ENCODE measurements around the gene CLEC1B. TPM values are rescaled to one million over a fixed set of nuclear protein-coding genes. Genes with fewer than 3 reads are reported as not detected.

The CLEC1B gene
- not detected in 5 replicates for total RNA-seq (2022; extraction: Qiagen RNA extraction)

GRCh38 chr12:9999016-9999415 is at the start of gene CLEC1B:
Gene CLEC1B (minus strand): TSS chr12:9999121. CDS start chr12:9999100, 21 bp downstream.

GRCh38 chr12:10030446-10030845 is 31.5 kb upstream of the CLEC1B start, which contains the start of gene CLEC9A:
Gene CLEC9A (plus strand): TSS chr12:10030682. CDS start chr12:10052688, 22,006 bp downstream.

GRCh38 chr12:9971181-9971580 is 27.7 kb downstream of the CLEC1B start, which contains the start of gene CLEC12A:
Gene CLEC12A (plus strand): TSS chr12:9971409. CDS start chr12:9971597, 188 bp downstream.

Other genes starting within 250 kb of the CLEC1B start
- gene CD69, start 238.2 kb downstream of the CLEC1B start, total RNA-seq (2022; extraction: Qiagen RNA extraction), result not detected in 5 replicates
- not detected in 5 replicates for gene KLRF1, start 171.6 kb downstream of the CLEC1B start, total RNA-seq (2022; extraction: Qiagen RNA extraction)
- gene CLEC2B, start 129.8 kb downstream of the CLEC1B start, total RNA-seq (2022; extraction: Qiagen RNA extraction), result 1.00 to 1.4 TPM (median 1.3 TPM) in 5 replicates
- not detected in 5 replicates for gene KLRF2, start 117.6 kb downstream of the CLEC1B start, total RNA-seq (2022; extraction: Qiagen RNA extraction)
- gene CLEC2A, start 66.8 kb downstream of the CLEC1B start, total RNA-seq (2022; extraction: Qiagen RNA extraction), result not detected in 5 replicates
- gene CLEC12A, start 27.7 kb downstream of the CLEC1B start, total RNA-seq (2022; extraction: Qiagen RNA extraction), result not detected in 5 replicates
- gene CLEC12B, start 11.5 kb upstream of the CLEC1B start, total RNA-seq (2022; extraction: Qiagen RNA extraction), result not detected in 5 replicates
- not detected in 5 replicates for gene CLEC9A, start 31.6 kb upstream of the CLEC1B start, total RNA-seq (2022; extraction: Qiagen RNA extraction)
- not detected in 5 replicates for gene CLEC1A, start 99.9 kb upstream of the CLEC1B start, total RNA-seq (2022; extraction: Qiagen RNA extraction)
- gene CLEC7A, start 131.1 kb upstream of the CLEC1B start, total RNA-seq (2022; extraction: Qiagen RNA extraction), result not detected in 5 replicates
- 0.71 to 1.4 TPM (median 1.3 TPM) in 5 replicates for gene OLR1, start 173.0 kb upstream of the CLEC1B start, total RNA-seq (2022; extraction: Qiagen RNA extraction)
- 0.05 to 0.25 TPM (median 0.19 TPM) in 4 of 5 replicates, not detected in the other for gene TMEM52B, start 179.9 kb upstream of the CLEC1B start, total RNA-seq (2022; extraction: Qiagen RNA extraction)
- 29.9 to 41.2 TPM (median 39.0 TPM) in 5 replicates for gene GABARAPL1, start 213.8 kb upstream of the CLEC1B start, total RNA-seq (2022; extraction: Qiagen RNA extraction)